Measurements from ENCODE around the gene C20orf204.

DNA sequence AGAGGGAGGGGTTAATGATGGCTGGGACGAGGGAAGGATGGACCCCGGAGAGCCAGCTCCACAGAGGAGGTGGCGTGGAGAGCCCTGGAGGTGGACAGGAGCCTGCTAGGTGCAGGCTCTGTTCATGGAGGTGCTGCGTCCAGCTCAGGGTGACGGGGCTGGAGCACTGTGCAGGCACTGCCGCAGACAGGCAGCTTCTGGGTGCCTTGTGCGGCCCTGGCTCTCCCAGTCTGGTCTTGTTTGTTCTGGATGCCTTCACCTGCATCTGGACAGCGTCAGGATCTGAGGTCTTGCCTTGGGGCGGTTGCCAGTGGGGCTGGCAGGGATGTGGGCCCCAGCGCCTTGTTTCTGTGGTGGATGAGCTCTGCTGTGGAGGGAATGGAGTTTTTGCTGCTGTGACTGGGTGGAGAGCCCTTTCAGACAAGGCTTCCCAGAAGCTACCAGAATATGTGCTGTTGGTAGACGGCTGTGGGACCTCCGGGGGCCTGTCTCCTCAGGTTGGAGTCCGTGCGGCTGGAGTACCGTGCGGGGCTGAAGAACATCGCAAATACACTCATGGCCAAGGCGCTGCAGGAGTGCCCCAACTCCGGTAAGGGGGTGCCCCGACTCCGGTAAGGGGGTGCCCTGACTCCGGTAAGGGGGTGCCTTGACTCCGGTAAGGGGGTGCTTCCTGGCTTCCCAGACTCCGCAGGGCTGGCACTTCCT, 7.8 kb upstream of the C20orf204 start:
- TF ChIP-seq POLR2A (IDR thresholded peaks at IDR 0.05) (no peak), CTCF (IDR thresholded peaks at IDR 0.05) (no peak), POLR2AphosphoS5 (IDR thresholded peaks at IDR 0.05; ENCODE audit: insufficient read depth in 1 of 2, low read depth in 1 of 2) (no peak)

Data from vagina (tissue), 2 donors.